ENCODE measurements around the gene PAPOLB. TPM values are rescaled to one million over a fixed set of nuclear protein-coding genes. Genes with fewer than 3 reads are reported as not detected.

PAPOLB gene
- total RNA-seq, 1 donor from 2014 or later, result 0.07 TPM

- Mint-ChIP-seq H3K27me3 (peaks cover 19% of the 10 kb centered on the region), H3K36me3 (ENCODE audit: low read depth) (no peaks in the 10 kb centered on the region), H3K27ac (no peak overlapping the region)
Observed at GRCh38 chr7:4871930-4872675, 10.3 kb upstream of the PAPOLB start.

GRCh38 chr7:4871056-4871680 is 9.3 kb upstream of the PAPOLB start:
- intact Hi-C loops (cut with micrococcal nuclease), result no loop called here
- TF ChIP-seq CTCF (IDR thresholded peaks at IDR 0.05), result no peak
- Mint-ChIP-seq H3K36me3 (ENCODE audit: low read depth) (no peaks in the 10 kb centered on the region), H3K27me3 (peaks cover 19% of the 10 kb centered on the region), H3K4me3 (no peak overlapping the region), H3K4me1 (no peaks in the 10 kb centered on the region), H3K9me3 (no peaks in the 10 kb centered on the region), H3K27ac (no peak overlapping the region)
- DNase-seq, result no peak
- no peak for ATAC-seq (ENCODE audit: low read depth)
- POLR2A ChIA-PET, result no interaction called here
- CTCF ChIA-PET, result no interaction called here

More at GRCh38 chr7:4871930-4872675, 10.3 kb upstream of the PAPOLB start:
- TF ChIP-seq CTCF (IDR thresholded peaks at IDR 0.05), result no peak
- Mint-ChIP-seq H3K4me1 (no peaks in the 10 kb centered on the region), H3K9me3 (no peaks in the 10 kb centered on the region), H3K4me3 (no peak overlapping the region)
- ATAC-seq (ENCODE audit: low read depth) (no peak), DNase-seq (no peak)
- ChIA-PET CTCF (no interaction called here), POLR2A (no interaction called here)
- intact Hi-C loops (cut with micrococcal nuclease), result no loop called here

- no peak for ATAC-seq (ENCODE audit: low read depth)
- no peak for TF ChIP-seq CTCF (IDR thresholded peaks at IDR 0.05)
- Mint-ChIP-seq H3K27ac (no peak overlapping the region), H3K4me1 (no peaks in the 10 kb centered on the region), H3K36me3 (ENCODE audit: low read depth) (no peaks in the 10 kb centered on the region), H3K4me3 (no peak overlapping the region), H3K27me3 (peaks cover 36% of the 10 kb centered on the region), H3K9me3 (peaks cover 2% of the 10 kb centered on the region)
- DNase-seq, result no peak
- intact Hi-C loops (cut with micrococcal nuclease), result no loop called here
- ChIA-PET POLR2A (no interaction called here), CTCF (no interaction called here)
Observed at GRCh38 chr7:4868493-4868892, 6.7 kb upstream of the PAPOLB start.

GRCh38 chr7:4866528-4867496 is 5.0 kb upstream of the PAPOLB start:
- Mint-ChIP-seq H3K27me3 (peaks cover 42% of the 10 kb centered on the region), H3K36me3 (ENCODE audit: low read depth) (no peaks in the 10 kb centered on the region), H3K4me3 (no peak overlapping the region), H3K4me1 (no peaks in the 10 kb centered on the region), H3K9me3 (peaks cover 6% of the 10 kb centered on the region), H3K27ac (no peak overlapping the region)
- DNase-seq, result no peak
- ChIA-PET POLR2A (no interaction called here), CTCF (no interaction called here)
- ATAC-seq (ENCODE audit: low read depth), result no peak
- TF ChIP-seq CTCF (IDR thresholded peaks at IDR 0.05), result no peak
- intact Hi-C loops (cut with micrococcal nuclease), result no loop called here

- H3K27ac Mint-ChIP-seq, result no peak overlapping the region
- no peak for TF ChIP-seq CTCF (IDR thresholded peaks at IDR 0.05)
- peaks cover 9% of the 10 kb centered on the region for H3K9me3 Mint-ChIP-seq
- no peaks in the 10 kb centered on the region for H3K36me3 Mint-ChIP-seq (ENCODE audit: low read depth)
- CTCF ChIA-PET, result no interaction called here
- POLR2A ChIA-PET, result no interaction called here
- H3K4me1 Mint-ChIP-seq, result peaks cover 5% of the 10 kb centered on the region
- DNase-seq (no peak), ATAC-seq (ENCODE audit: low read depth) (no peak)
- intact Hi-C loops (cut with micrococcal nuclease), result no loop called here
- H3K27me3 Mint-ChIP-seq, result peaks cover 44% of the 10 kb centered on the region
- H3K4me3 Mint-ChIP-seq, result peak overlapping the region; percentile 56
Observed at GRCh38 chr7:4862156-4862555, 326 bp upstream of the PAPOLB start.

All from activated B cell treated with CpG ODN at 0.5 μM for 24 hours (primary cell).